Astrocyte (in vitro differentiated cells and primary cell): ENCODE measurements around the gene RDH13. TPM values are rescaled to one million over a fixed set of nuclear protein-coding genes. Genes with fewer than 3 reads are reported as not detected.

ENCODE experiments used
- DNase-seq: peaks from one replicate; pipeline ENCODE4 v3.0.0-alpha.2; 2010; ENCODE audit warnings: low read depth
- FAIRE-seq: peaks from 2 replicates; lab custom pipeline; 2011; peaks lifted over from hg19 to GRCh38; lab: Jason Lieb, UNC
- H2AFZ ChIP-seq: 2 replicates; pipeline ENCODE4 v1.6.0; 2012; ENCODE audit warnings: low read depth, low read length, inconsistent platforms
- H3K27ac ChIP-seq: 2 replicates; pipeline ENCODE4 v1.5.1; 2011; ENCODE audit warnings: low read depth, low read length, inconsistent platforms
- H3K27me3 ChIP-seq: 2 replicates; pipeline ENCODE4 v1.6.0; 2011; ENCODE audit warnings: low read length, inconsistent platforms; ENCODE audit not compliant: insufficient read depth
- H3K36me3 ChIP-seq: 2 replicates; pipeline ENCODE4 v1.5.1; 2011; ENCODE audit warnings: low read length, inconsistent platforms; ENCODE audit not compliant: insufficient read depth
- H3K4me1 ChIP-seq: 2 replicates; pipeline ENCODE4 v1.5.1; 2011; ENCODE audit warnings: low read length, inconsistent platforms; ENCODE audit not compliant: insufficient read depth
- H3K4me2 ChIP-seq: 2 replicates; pipeline ENCODE4 v1.6.0; 2012; ENCODE audit warnings: low read length, inconsistent platforms
- H3K4me3 ChIP-seq: 2 replicates; pipeline ENCODE4 v1.5.1; 2011; ENCODE audit warnings: low read depth, mild to moderate bottlenecking, low read length, inconsistent platforms; ENCODE audit not compliant: insufficient read depth
- H3K79me2 ChIP-seq: 2 replicates; pipeline ENCODE4 v1.6.0; 2012; ENCODE audit warnings: mild to moderate bottlenecking, low read length, inconsistent platforms; ENCODE audit not compliant: insufficient read depth
- H3K9ac ChIP-seq: 2 replicates; pipeline ENCODE4 v1.6.0; 2012; ENCODE audit warnings: mild to moderate bottlenecking, low read length, inconsistent platforms
- H3K9me3 ChIP-seq: 2 replicates; pipeline ENCODE4 v1.5.1; 2012; ENCODE audit warnings: low read depth, mild to moderate bottlenecking, low read length, inconsistent platforms; ENCODE audit not compliant: insufficient read depth
- H4K20me1 ChIP-seq: 2 replicates; pipeline ENCODE4 v1.6.0; 2012; ENCODE audit warnings: low read length, inconsistent platforms; ENCODE audit not compliant: insufficient read depth
- H3K27ac Mint-ChIP-seq: one replicate; pipeline ENCODE4 v1.8.0; 2021; ENCODE audit warnings: mild to moderate bottlenecking, mixed read lengths; ENCODE audit not compliant: unreplicated experiment
- H3K27me3 Mint-ChIP-seq: one replicate; pipeline ENCODE4 v1.8.0; 2021; ENCODE audit warnings: low read depth, mixed read lengths; ENCODE audit not compliant: unreplicated experiment
- H3K36me3 Mint-ChIP-seq: one replicate; pipeline ENCODE4 v1.8.0; 2021; ENCODE audit warnings: low read depth, mixed read lengths; ENCODE audit not compliant: unreplicated experiment
- H3K4me1 Mint-ChIP-seq: one replicate; pipeline ENCODE4 v1.8.0; 2021; ENCODE audit warnings: low read depth, mixed read lengths; ENCODE audit not compliant: unreplicated experiment
- H3K4me3 Mint-ChIP-seq: one replicate; pipeline ENCODE4 v1.8.0; 2021; ENCODE audit warnings: mild to moderate bottlenecking, moderate library complexity, mixed read lengths; ENCODE audit not compliant: unreplicated experiment
- H3K9me3 Mint-ChIP-seq: one replicate; pipeline ENCODE4 v1.8.0; 2021; ENCODE audit warnings: mild to moderate bottlenecking, mixed read lengths; ENCODE audit not compliant: unreplicated experiment
- CTCF ChIP-seq: IDR thresholded peaks from 2 replicates; pipeline ENCODE4 v1.5.1; 2011; ENCODE audit warnings: low read depth, mild to moderate bottlenecking, inconsistent platforms, low read length, moderate library complexity; ENCODE audit not compliant: insufficient read depth
- EZH2 ChIP-seq: IDR thresholded peaks from 2 replicates; pipeline ENCODE4 v1.6.1; 2012; ENCODE audit warnings: mild to moderate bottlenecking, low read length, inconsistent platforms; ENCODE audit not compliant: insufficient read depth
- total RNA-seq: library from RNA; stranded (reverse); gene quantifications from 2 replicates; pipeline ENCODE4 v1.2.1, GENCODE V29; 2021

Gene RDH13
- total RNA-seq, 1 donor from 2014 or later = 22.6 TPM

GRCh38 chr19:55058781-55059610 is 4.0 kb downstream of the RDH13 start:
- Histone ChIP-seq H3K9ac (no peak overlapping the region), H3K36me3 (peaks cover 6% of the 10 kb centered on the region), H3K27ac (no peak overlapping the region), H3K9me3 (no peaks in the 10 kb centered on the region), H3K79me2 (peaks cover 4% of the 10 kb centered on the region), H3K4me2 (no peak overlapping the region), H3K27me3 (no peaks in the 10 kb centered on the region), H3K4me1 (peaks cover 6% of the 10 kb centered on the region), H4K20me1 (no peaks in the 10 kb centered on the region), H2AFZ (no peak overlapping the region), H3K4me3 (no peak overlapping the region)
- Mint-ChIP-seq H3K4me3 (no peak overlapping the region), H3K4me1 (peaks cover 6% of the 10 kb centered on the region), H3K9me3 (no peaks in the 10 kb centered on the region), H3K27me3 (no peaks in the 10 kb centered on the region), H3K36me3 (peaks cover 19% of the 10 kb centered on the region), H3K27ac (no peak overlapping the region)
- DNase-seq = no peak
- no peak for FAIRE-seq
- TF ChIP-seq CTCF (no peak), EZH2 (no peak)

DNA sequence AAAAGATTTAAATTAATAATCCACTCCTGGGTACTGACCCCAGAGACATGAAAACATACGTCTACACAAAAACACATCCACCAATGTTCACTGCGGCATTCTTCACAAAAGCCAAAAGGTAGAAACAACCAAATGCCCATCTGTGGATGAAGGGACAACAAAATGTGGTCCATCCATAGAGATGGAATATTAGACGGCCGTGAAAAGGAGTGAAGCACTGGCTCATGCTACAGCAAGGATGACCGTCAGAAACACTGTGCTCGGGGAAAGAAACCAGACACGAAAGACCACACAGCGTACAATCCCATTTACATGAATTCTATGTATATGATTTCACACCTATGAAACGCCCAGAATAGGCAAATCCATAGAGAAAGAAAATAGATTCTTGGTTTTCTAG is 6.1 kb downstream of the RDH13 start:
- no peak for DNase-seq
- Histone ChIP-seq H3K4me2 (no peak overlapping the region), H3K4me1 (no peaks in the 10 kb centered on the region), H4K20me1 (no peaks in the 10 kb centered on the region), H3K4me3 (no peak overlapping the region), H2AFZ (no peak overlapping the region), H3K9me3 (no peaks in the 10 kb centered on the region), H3K36me3 (peaks cover 6% of the 10 kb centered on the region), H3K27ac (no peak overlapping the region), H3K27me3 (no peaks in the 10 kb centered on the region), H3K79me2 (no peaks in the 10 kb centered on the region), H3K9ac (no peak overlapping the region)
- H3K27ac Mint-ChIP-seq = no peak overlapping the region
- no peak overlapping the region for H3K4me3 Mint-ChIP-seq
- H3K4me1 Mint-ChIP-seq = peaks cover 5% of the 10 kb centered on the region
- peaks cover 20% of the 10 kb centered on the region for H3K36me3 Mint-ChIP-seq
- no peaks in the 10 kb centered on the region for H3K27me3 Mint-ChIP-seq
- no peak for FAIRE-seq
- TF ChIP-seq CTCF = no peak
- TF ChIP-seq EZH2 = no peak
- no peaks in the 10 kb centered on the region for H3K9me3 Mint-ChIP-seq

- FAIRE-seq (no peak), DNase-seq (no peak)
- no peaks in the 10 kb centered on the region for H3K9me3 ChIP-seq
- H3K9me3 Mint-ChIP-seq = no peaks in the 10 kb centered on the region
- no peak overlapping the region for H3K4me3 ChIP-seq
- H3K4me3 Mint-ChIP-seq = no peak overlapping the region
- H3K27ac Mint-ChIP-seq = no peak overlapping the region
- H2AFZ ChIP-seq = no peak overlapping the region
- no peaks in the 10 kb centered on the region for H3K27me3 Mint-ChIP-seq
- H3K4me1 Mint-ChIP-seq = no peaks in the 10 kb centered on the region
- no peaks in the 10 kb centered on the region for H3K4me1 ChIP-seq
- H4K20me1 ChIP-seq = no peaks in the 10 kb centered on the region
- no peaks in the 10 kb centered on the region for H3K27me3 ChIP-seq
- H3K79me2 ChIP-seq = no peaks in the 10 kb centered on the region
- peaks cover 17% of the 10 kb centered on the region for H3K36me3 Mint-ChIP-seq
- TF ChIP-seq EZH2 (no peak), CTCF (no peak)
- no peak overlapping the region for H3K9ac ChIP-seq
- H3K4me2 ChIP-seq = no peak overlapping the region
- no peak overlapping the region for H3K27ac ChIP-seq
- H3K36me3 ChIP-seq = peaks cover 6% of the 10 kb centered on the region
These were observed 9.2 kb downstream of the RDH13 start for GRCh38 chr19:55053735-55054134.
